Loucy (cell line): ENCODE results near the gene REXO5.

Experiments
- CTCF ChIP-seq: fragments of 200-600 bp; sonication (generic); conservative IDR thresholded peaks from 2 replicates; pipeline ENCODE4 v1.5.1; 2014; ENCODE audit warnings: mild to moderate bottlenecking, antibody characterized with exemption, low read length
- EZH2phosphoT487 ChIP-seq: fragments of 200-600 bp; IDR thresholded peaks from 2 replicates; pipeline ENCODE4 v1.6.1; 2018; ENCODE audit warnings: antibody characterized with exemption, mild to moderate bottlenecking, moderate library complexity, borderline replicate concordance

GRCh38 chr16:20839504-20839903, 33.2 kb downstream of the REXO5 start:
- TF ChIP-seq CTCF: no peak
- no peak for TF ChIP-seq EZH2phosphoT487
